ENCODE results near the gene PDZRN3.

The PDZRN3 gene

GRCh38 chr3:73480187-73480672 lies 144.5 kb downstream of the PDZRN3 start:
- Histone ChIP-seq H3K9ac (ENCODE audit: low read depth, low read length) (no peak overlapping the region), H3K4me2 (ENCODE audit: low read length) (no peak overlapping the region), H3K36me3 (ENCODE audit: insufficient read depth, low read length) (no peaks in the 10 kb centered on the region), H3K4me1 (ENCODE audit: control insufficient read depth, insufficient read depth, low read length) (no peaks in the 10 kb centered on the region), H3K27me3 (ENCODE audit: control insufficient read depth, insufficient read depth, low read length) (no peaks in the 10 kb centered on the region), H3K4me3 (ENCODE audit: low read length) (no peak overlapping the region), H3K9me3 (replicated peaks; ENCODE audit: low read length) (no peaks in the 10 kb centered on the region)

- Histone ChIP-seq H3K9me3 (replicated peaks; ENCODE audit: low read length) (no peaks in the 10 kb centered on the region), H3K9ac (ENCODE audit: low read depth, low read length) (no peak overlapping the region), H3K36me3 (ENCODE audit: insufficient read depth, low read length) (no peaks in the 10 kb centered on the region), H3K27me3 (ENCODE audit: control insufficient read depth, insufficient read depth, low read length) (no peaks in the 10 kb centered on the region), H3K4me2 (ENCODE audit: low read length) (no peak overlapping the region), H3K4me3 (ENCODE audit: low read length) (no peak overlapping the region), H3K4me1 (ENCODE audit: control insufficient read depth, insufficient read depth, low read length) (no peaks in the 10 kb centered on the region)
Observed at GRCh38 chr3:73479325-73479724, 145.4 kb downstream of the PDZRN3 start.

GRCh38 chr3:73478858-73479257 lies 145.9 kb downstream of the PDZRN3 start:
- Histone ChIP-seq H3K9ac (ENCODE audit: low read depth, low read length) (no peak overlapping the region), H3K4me2 (ENCODE audit: low read length) (no peak overlapping the region), H3K4me1 (ENCODE audit: control insufficient read depth, insufficient read depth, low read length) (no peaks in the 10 kb centered on the region), H3K36me3 (ENCODE audit: insufficient read depth, low read length) (no peaks in the 10 kb centered on the region), H3K4me3 (ENCODE audit: low read length) (no peak overlapping the region), H3K9me3 (replicated peaks; ENCODE audit: low read length) (no peaks in the 10 kb centered on the region), H3K27me3 (ENCODE audit: control insufficient read depth, insufficient read depth, low read length) (no peaks in the 10 kb centered on the region)

- H3K9ac ChIP-seq (ENCODE audit: low read depth, low read length): no peak overlapping the region
- H3K36me3 ChIP-seq (ENCODE audit: insufficient read depth, low read length): no peaks in the 10 kb centered on the region
- no peaks in the 10 kb centered on the region for H3K9me3 ChIP-seq (replicated peaks; ENCODE audit: low read length)
- no peaks in the 10 kb centered on the region for H3K4me1 ChIP-seq (ENCODE audit: control insufficient read depth, insufficient read depth, low read length)
- no peak overlapping the region for H3K4me3 ChIP-seq (ENCODE audit: low read length)
- H3K4me2 ChIP-seq (ENCODE audit: low read length): no peak overlapping the region
- no peaks in the 10 kb centered on the region for H3K27me3 ChIP-seq (ENCODE audit: control insufficient read depth, insufficient read depth, low read length)
Observed at GRCh38 chr3:73475717-73476116, 149.0 kb downstream of the PDZRN3 start.

- H3K4me3 ChIP-seq (ENCODE audit: low read length): no peak overlapping the region
- H3K27me3 ChIP-seq (ENCODE audit: control insufficient read depth, insufficient read depth, low read length): no peaks in the 10 kb centered on the region
- no peaks in the 10 kb centered on the region for H3K9me3 ChIP-seq (replicated peaks; ENCODE audit: low read length)
- no peaks in the 10 kb centered on the region for H3K36me3 ChIP-seq (ENCODE audit: insufficient read depth, low read length)
- no peak overlapping the region for H3K4me2 ChIP-seq (ENCODE audit: low read length)
- no peaks in the 10 kb centered on the region for H3K4me1 ChIP-seq (ENCODE audit: control insufficient read depth, insufficient read depth, low read length)
- no peak overlapping the region for H3K9ac ChIP-seq (ENCODE audit: low read depth, low read length)
Observed at GRCh38 chr3:73475175-73475574, 149.6 kb downstream of the PDZRN3 start.

- H3K4me1 ChIP-seq (ENCODE audit: control insufficient read depth, insufficient read depth, low read length): no peaks in the 10 kb centered on the region
- no peak overlapping the region for H3K4me3 ChIP-seq (ENCODE audit: low read length)
- no peak overlapping the region for H3K9ac ChIP-seq (ENCODE audit: low read depth, low read length)
- H3K27me3 ChIP-seq (ENCODE audit: control insufficient read depth, insufficient read depth, low read length): no peaks in the 10 kb centered on the region
- no peaks in the 10 kb centered on the region for H3K9me3 ChIP-seq (replicated peaks; ENCODE audit: low read length)
- no peaks in the 10 kb centered on the region for H3K36me3 ChIP-seq (ENCODE audit: insufficient read depth, low read length)
- no peak overlapping the region for H3K4me2 ChIP-seq (ENCODE audit: low read length)
Observed at GRCh38 chr3:73474619-73475018, 150.1 kb downstream of the PDZRN3 start.

- Histone ChIP-seq H3K9ac (ENCODE audit: low read depth, low read length) (no peak overlapping the region), H3K36me3 (ENCODE audit: insufficient read depth, low read length) (no peaks in the 10 kb centered on the region), H3K27me3 (ENCODE audit: control insufficient read depth, insufficient read depth, low read length) (no peaks in the 10 kb centered on the region), H3K4me1 (ENCODE audit: control insufficient read depth, insufficient read depth, low read length) (no peaks in the 10 kb centered on the region), H3K9me3 (replicated peaks; ENCODE audit: low read length) (no peaks in the 10 kb centered on the region), H3K4me3 (ENCODE audit: low read length) (no peak overlapping the region), H3K4me2 (ENCODE audit: low read length) (no peak overlapping the region)
Observed at GRCh38 chr3:73473898-73474416, 150.8 kb downstream of the PDZRN3 start.

GRCh38 chr3:73473181-73473897 lies 151.4 kb downstream of the PDZRN3 start:
- Histone ChIP-seq H3K27me3 (ENCODE audit: control insufficient read depth, insufficient read depth, low read length) (no peaks in the 10 kb centered on the region), H3K36me3 (ENCODE audit: insufficient read depth, low read length) (no peaks in the 10 kb centered on the region), H3K4me3 (ENCODE audit: low read length) (no peak overlapping the region), H3K4me2 (ENCODE audit: low read length) (no peak overlapping the region), H3K4me1 (ENCODE audit: control insufficient read depth, insufficient read depth, low read length) (no peaks in the 10 kb centered on the region), H3K9ac (ENCODE audit: low read depth, low read length) (no peak overlapping the region), H3K9me3 (replicated peaks; ENCODE audit: low read length) (no peaks in the 10 kb centered on the region)

GRCh38 chr3:73471986-73472787 lies 152.6 kb downstream of the PDZRN3 start:
- Histone ChIP-seq H3K9ac (ENCODE audit: low read depth, low read length) (no peak overlapping the region), H3K4me2 (ENCODE audit: low read length) (no peak overlapping the region), H3K4me1 (ENCODE audit: control insufficient read depth, insufficient read depth, low read length) (no peaks in the 10 kb centered on the region), H3K36me3 (ENCODE audit: insufficient read depth, low read length) (no peaks in the 10 kb centered on the region), H3K27me3 (ENCODE audit: control insufficient read depth, insufficient read depth, low read length) (no peaks in the 10 kb centered on the region), H3K9me3 (replicated peaks; ENCODE audit: low read length) (no peaks in the 10 kb centered on the region), H3K4me3 (ENCODE audit: low read length) (no peak overlapping the region)

- no peaks in the 10 kb centered on the region for H3K36me3 ChIP-seq (ENCODE audit: insufficient read depth, low read length)
- no peak overlapping the region for H3K9ac ChIP-seq (ENCODE audit: low read depth, low read length)
- H3K4me3 ChIP-seq (ENCODE audit: low read length): no peak overlapping the region
- H3K4me2 ChIP-seq (ENCODE audit: low read length): no peak overlapping the region
- no peaks in the 10 kb centered on the region for H3K4me1 ChIP-seq (ENCODE audit: control insufficient read depth, insufficient read depth, low read length)
- no peaks in the 10 kb centered on the region for H3K27me3 ChIP-seq (ENCODE audit: control insufficient read depth, insufficient read depth, low read length)
- no peaks in the 10 kb centered on the region for H3K9me3 ChIP-seq (replicated peaks; ENCODE audit: low read length)
Observed at GRCh38 chr3:73470860-73471259, 153.9 kb downstream of the PDZRN3 start.

- Histone ChIP-seq H3K4me2 (ENCODE audit: low read length) (no peak overlapping the region), H3K4me3 (ENCODE audit: low read length) (no peak overlapping the region), H3K9me3 (replicated peaks; ENCODE audit: low read length) (no peaks in the 10 kb centered on the region), H3K27me3 (ENCODE audit: control insufficient read depth, insufficient read depth, low read length) (no peaks in the 10 kb centered on the region), H3K9ac (ENCODE audit: low read depth, low read length) (no peak overlapping the region), H3K4me1 (ENCODE audit: control insufficient read depth, insufficient read depth, low read length) (peaks cover 2% of the 10 kb centered on the region), H3K36me3 (ENCODE audit: insufficient read depth, low read length) (no peaks in the 10 kb centered on the region)
Observed at GRCh38 chr3:73469331-73469730, 155.4 kb downstream of the PDZRN3 start.
